ENCODE data around the gene CPNE4. TPM values are rescaled to one million over a fixed set of nuclear protein-coding genes. Genes with fewer than 3 reads are reported as not detected.

CPNE4 gene
- total and polyA plus RNA-seq, 2 donors (not counting 3 experiments of a cell fraction or from before 2014, with no cell fraction given): not detected

DNA sequence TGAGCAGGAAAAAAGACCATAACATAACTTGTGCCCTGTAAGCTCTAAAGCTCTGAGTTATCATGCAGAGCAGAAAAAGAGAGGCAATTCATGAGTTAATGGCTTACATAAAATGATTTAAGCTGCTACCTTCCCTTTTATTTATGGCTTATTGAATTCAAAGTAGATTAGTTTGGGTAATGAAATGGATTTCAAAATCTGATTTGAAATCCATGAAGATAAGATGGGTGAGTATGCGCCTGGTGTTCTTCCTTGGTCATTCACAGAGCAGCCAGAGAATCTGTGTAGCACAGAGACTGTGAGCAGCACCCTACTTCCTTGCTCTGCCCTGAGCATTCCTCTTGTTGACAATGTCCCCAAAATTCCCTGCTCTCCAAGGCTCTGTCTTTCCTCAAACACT is 495.8 kb downstream of the CPNE4 start:
- no TSS peak for BruUV-seq (replicated peaks)

More for the DNA sequence above, 495.8 kb downstream of the CPNE4 start:
- FAIRE-seq (no peak), DNase-seq (ENCODE audit: low read depth, low spot score) (no peak)
- ChIA-PET POLR2A (no interaction called here), CTCF (interaction anchor here (1.4 to 1.8 kb wide), 3 partner anchors 11 to 30 kb away, joined by 3 to 7 read pairs (median 5); no protein-coding TSS in a partner anchor)
- no peaks in the 10 kb centered on the region for H3K36me3 ChIP-seq (ENCODE audit: control insufficient read depth in 2 of 2, extremely low read depth in 1 of 2, insufficient read depth in 2 of 2, low read length in 2 of 2)
- TF ChIP-seq MAX (IDR thresholded peaks at IDR 0.05; ENCODE audit: insufficient read depth, insufficient read length) (no peak), GATA2 (IDR thresholded peaks at IDR 0.05; ENCODE audit: insufficient read depth, insufficient read length, low read depth, low read length) (no peak), POLR2AphosphoS5 (IDR thresholded peaks at IDR 0.05; ENCODE audit: insufficient read depth, low read depth, low read length) (no peak), CTCF (IDR thresholded peaks at IDR 0.05; ENCODE audit: extremely low read depth in 1 of 2, insufficient read depth in 1 of 2, low read depth in 1 of 2, low read length in 2 of 2) (no peak), JUN (IDR thresholded peaks at IDR 0.05; ENCODE audit: borderline replicate concordance, insufficient read depth, insufficient read length, low read depth) (no peak), EZH2 (IDR thresholded peaks at IDR 0.05; ENCODE audit: borderline replicate concordance, low read depth, low read length, severe bottlenecking) (no peak), POLR2A (IDR thresholded peaks at IDR 0.05; ENCODE audit: low read depth, low read length) (no peak), FOS (IDR thresholded peaks at IDR 0.05; ENCODE audit: borderline replicate concordance, insufficient read depth, low read length) (no peak)
- H3K79me2 ChIP-seq (ENCODE audit: control insufficient read depth, insufficient read depth, low read length): no peaks in the 10 kb centered on the region
- dilution Hi-C loops (cut with MboI; ENCODE audit: extremely low pct_ligation_motif_present, low sequenced_read_pairs) (no loop called here), intact Hi-C loops (cut with micrococcal nuclease) (no loop called here)
- no peak overlapping the region for H3K9ac ChIP-seq (replicated peaks; ENCODE audit: extremely low read depth, insufficient read depth, low read length)
- no peaks in the 10 kb centered on the region for H3K9me3 ChIP-seq (replicated peaks; ENCODE audit: control insufficient read depth, insufficient read depth, low read length)
- no peak overlapping the region for H3K4me3 ChIP-seq (replicated peaks in 1 of 3; ENCODE audit: insufficient read depth in 1 of 3, low read depth in 1 of 3, low read length in 3 of 3)
- H3K9me1 ChIP-seq (replicated peaks; ENCODE audit: control insufficient read depth, extremely low read depth, insufficient read depth, low read length): no peaks in the 10 kb centered on the region
- no peaks in the 10 kb centered on the region for H4K20me1 ChIP-seq (replicated peaks; ENCODE audit: control insufficient read depth, extremely low read depth, insufficient read depth, low read length)
- H3K27me3 ChIP-seq (ENCODE audit: control insufficient read depth in 2 of 2, insufficient read depth in 2 of 2, low read length in 2 of 2): peaks cover 0 to 5% of the 10 kb centered on the region in 2 experiments
- H3K4me2 ChIP-seq (ENCODE audit: insufficient read depth, low read length): no peak overlapping the region
- H3K27ac ChIP-seq (ENCODE audit: insufficient read depth, low read depth, low read length): no peak overlapping the region
- H2AFZ ChIP-seq (ENCODE audit: low read depth, low read length): no peak overlapping the region
- H3K4me1 ChIP-seq (ENCODE audit: control insufficient read depth, extremely low read depth, insufficient read depth, low read length): peaks cover 4% of the 10 kb centered on the region

Data from endothelial cell of umbilical vein (primary cell).